HG03457 (cell line): ENCODE measurements around the gene MPZ.
"Not testable (repeated sequence)": the region's sequence is repeated elsewhere in the genome, so short reads cannot be mapped to it uniquely, and the experiment has no call there.

Experiments used
- ATAC-seq: cut with Tn5 transposase; IDR thresholded peaks from one replicate; pipeline ENCODE4 v1.9.1; 2021; ENCODE audit warnings: moderate number of reproducible peaks; ENCODE audit not compliant: unreplicated experiment

MPZ gene

DNA sequence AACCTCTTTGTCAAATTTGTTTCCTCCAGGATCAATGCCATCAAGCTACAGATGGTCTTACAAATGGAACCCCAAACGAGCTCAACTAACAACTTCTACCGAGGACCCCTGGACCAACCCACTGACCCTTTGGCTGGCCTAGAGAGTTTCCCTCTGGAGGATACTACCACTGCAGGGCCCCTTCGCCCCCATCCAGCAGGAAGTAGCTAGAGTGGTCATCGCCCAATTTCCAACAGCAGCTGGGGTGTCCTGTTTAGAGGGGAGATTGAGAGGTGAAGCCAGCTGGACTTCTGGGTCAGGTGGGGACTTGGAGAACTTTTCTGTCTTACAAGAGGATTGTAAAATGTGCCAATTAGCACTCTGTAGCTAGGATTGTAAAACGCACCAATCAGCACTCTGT lies 52.7 kb downstream of the MPZ start:
- ATAC-seq = not testable (repeated sequence)

DNA sequence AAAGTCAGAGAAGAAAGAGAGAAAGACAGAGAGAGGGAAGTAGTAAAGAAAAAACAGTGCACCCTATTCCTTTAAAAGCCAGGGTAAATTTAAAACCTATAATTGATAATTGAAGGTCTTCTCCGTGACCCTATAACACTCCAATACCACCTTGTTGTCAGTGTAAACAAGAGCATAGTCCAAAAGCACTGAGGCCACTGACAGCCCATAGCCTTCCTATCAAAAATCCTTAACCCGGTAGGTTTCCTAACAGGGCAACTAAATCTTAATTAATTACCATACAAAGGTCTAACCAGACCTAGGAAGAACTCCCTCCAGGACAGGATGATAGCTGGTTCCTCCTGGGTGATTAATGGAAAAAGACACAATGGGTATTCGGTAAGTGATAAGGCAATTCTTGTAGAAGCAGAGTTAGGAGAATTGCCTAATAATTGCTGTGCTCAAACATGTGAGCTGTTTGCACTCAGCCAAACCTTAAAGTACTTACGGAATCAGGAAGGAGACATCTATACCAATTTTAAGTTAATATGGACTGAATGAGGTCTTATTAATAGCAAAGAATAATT lies 53.7 kb downstream of the MPZ start:
- ATAC-seq = not testable (repeated sequence)

DNA sequence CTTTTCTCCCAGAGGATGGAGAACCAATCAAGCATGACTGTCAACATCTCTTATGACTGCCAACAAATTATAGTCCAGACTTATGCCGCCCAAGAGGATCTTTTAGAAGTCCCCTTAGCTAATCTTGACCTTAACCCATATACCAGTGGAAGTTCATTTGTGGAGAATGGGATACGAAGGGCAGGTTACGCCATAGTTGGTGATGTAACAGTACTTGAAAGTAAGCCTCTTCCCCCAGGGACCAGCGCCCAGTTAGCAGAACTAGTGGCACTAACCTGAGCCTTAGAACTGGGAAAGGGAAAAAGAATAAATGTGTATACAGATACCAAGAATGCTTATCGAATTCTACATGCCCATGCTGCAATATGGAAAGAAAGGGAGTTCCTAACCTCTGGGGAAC lies 54.5 kb downstream of the MPZ start:
- not testable (repeated sequence) for ATAC-seq
